GM23248 (cell line): ENCODE measurements around the gene PARD3B. TPM values are rescaled to one million over a fixed set of nuclear protein-coding genes. Genes with fewer than 3 reads are reported as not detected.

ENCODE experiments used
- DNase-seq: peaks from one replicate; pipeline ENCODE4 v3.0.0-alpha.2; 2015
- H2AFZ ChIP-seq: fragments of 200-600 bp; sonication (generic); 2 replicates; pipeline ENCODE4 v1.6.1; 2016; ENCODE audit warnings: antibody characterized with exemption
- H3F3A ChIP-seq: fragments of 200-600 bp; sonication (generic); 2 replicates; pipeline ENCODE4 v1.6.1; 2016; ENCODE audit warnings: mild to moderate bottlenecking, antibody characterized with exemption, mixed run types; ENCODE audit not compliant: insufficient read depth
- H3K27ac ChIP-seq: fragments of 200-600 bp; sonication (generic); 2 replicates; pipeline ENCODE4 v1.5.1; 2016; ENCODE audit warnings: mild to moderate bottlenecking
- H3K27me3 ChIP-seq: fragments of 200-600 bp; sonication (generic); replicated peaks from 2 replicates; pipeline ENCODE4 v1.6.1; 2016; ENCODE audit warnings: mild to moderate bottlenecking; ENCODE audit not compliant: insufficient read depth
- H3K36me3 ChIP-seq: fragments of 200-600 bp; sonication (generic); 2 replicates; pipeline ENCODE4 v1.6.1; 2016; ENCODE audit warnings: low read depth, mild to moderate bottlenecking
- H3K4me1 ChIP-seq: fragments of 200-600 bp; sonication (generic); 2 replicates; pipeline ENCODE4 v1.6.1; 2016; ENCODE audit warnings: mild to moderate bottlenecking; ENCODE audit not compliant: insufficient read depth
- H3K4me2 ChIP-seq: fragments of 200-600 bp; sonication (generic); one replicate; pipeline ENCODE4 v1.6.1; 2016; ENCODE audit warnings: mild to moderate bottlenecking; ENCODE audit not compliant: unreplicated experiment
- H3K4me3 ChIP-seq: fragments of 200-600 bp; sonication (generic); 2 replicates; pipeline ENCODE4 v1.5.1; 2016; ENCODE audit warnings: mild to moderate bottlenecking
- H3K79me2 ChIP-seq: fragments of 200-600 bp; sonication (generic); 2 replicates; pipeline ENCODE4 v1.6.1; 2016; ENCODE audit warnings: mild to moderate bottlenecking; ENCODE audit not compliant: insufficient read depth
- H3K9ac ChIP-seq: fragments of 200-600 bp; sonication (generic); 2 replicates; pipeline ENCODE4 v1.6.1; 2016; ENCODE audit warnings: mild to moderate bottlenecking
- H3K9me2 ChIP-seq: fragments of 200-600 bp; sonication (generic); 2 replicates; pipeline ENCODE4 v1.6.1; 2016; ENCODE audit warnings: mixed run types, mild to moderate bottlenecking, moderate library complexity; ENCODE audit not compliant: insufficient read depth
- H3K9me3 ChIP-seq: fragments of 200-600 bp; sonication (generic); one replicate; pipeline ENCODE4 v1.6.1; 2017; ENCODE audit warnings: low read depth
- H4K20me1 ChIP-seq: fragments of 200-600 bp; sonication (generic); 2 replicates; pipeline ENCODE4 v1.6.0; 2016; ENCODE audit not compliant: insufficient read depth
- EZH2 ChIP-seq: fragments of 200-600 bp; sonication (generic); IDR thresholded peaks from 2 replicates; pipeline ENCODE4 v1.6.1; 2018; ENCODE audit warnings: antibody characterized with exemption, mild to moderate bottlenecking; ENCODE audit not compliant: insufficient read depth, poor library complexity, severe bottlenecking
- EZH2phosphoT487 ChIP-seq: fragments of 200-600 bp; sonication (generic); IDR thresholded peaks from 2 replicates; pipeline ENCODE4 v1.6.1; 2018; ENCODE audit warnings: antibody characterized with exemption, moderate library complexity, mild to moderate bottlenecking, low read depth; ENCODE audit not compliant: insufficient read depth
- WGBS, 2 experiments: methylation state at CpG; one replicate each; pipeline ENCODE4 v1.1.6; 2015 to 2017; ENCODE audit warnings: low lambda C conversion rate in 2 of 2, low coverage in 1 of 2; ENCODE audit errors: missing lambda C conversion rate in 2 of 2; 5-methylcytosine and 5-hydroxymethylcytosine counted together
- in situ Hi-C: fragments of 300-500 bp; cut with MboI; formaldehyde crosslinking; loops from 2 replicates; pipeline ENCODE4 v1.15.0; 2020
- polyA plus RNA-seq: library from polyadenylated mRNA; unstranded; fragments of >200 nt; fragmentation: Nextera tagmentation; extraction: Ambion mirVana; gene quantifications from 2 replicates; pipeline ENCODE4 v1.2.1, GENCODE V29; 2016
- total RNA-seq: library from RNA; depleted of rRNA; stranded (reverse); fragments of >200 nt; shearing (Covaris generic); gene quantifications from 2 replicates; pipeline ENCODE4 v1.2.3, GENCODE V29; 2014

Gene PARD3B
- total and polyA plus RNA-seq, 2 experiments from 2014 or later: 2.5 to 6.9 TPM

DNA sequence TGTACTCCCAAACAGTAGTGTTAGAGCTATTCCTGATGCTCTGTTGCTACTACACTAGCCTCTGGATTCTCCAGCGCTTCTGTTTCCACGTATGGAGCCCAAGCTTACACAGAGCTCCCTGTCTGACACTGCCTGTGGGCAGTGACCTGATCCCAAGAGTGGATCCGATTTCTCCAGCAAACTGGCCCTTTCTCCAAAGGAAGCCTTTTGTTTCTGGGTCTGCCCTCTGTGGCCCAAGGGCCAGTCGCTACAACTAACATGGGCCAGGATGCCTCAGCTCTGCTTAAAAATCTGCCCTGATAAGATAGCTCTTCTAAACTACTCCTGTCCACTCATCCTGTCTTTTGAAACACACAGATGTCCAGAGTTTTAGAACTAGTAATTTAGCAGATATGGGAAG, 964.4 kb downstream of the PARD3B start:
- no peaks in the 10 kb centered on the region for H3K9me2 ChIP-seq
- DNase-seq: no peak
- no peaks in the 10 kb centered on the region for H3K36me3 ChIP-seq
- no peak overlapping the region for H3K4me3 ChIP-seq
- TF ChIP-seq EZH2phosphoT487 (no peak), EZH2 (no peak)
- H3K27ac ChIP-seq: no peak overlapping the region
- H2AFZ ChIP-seq: no peak overlapping the region
- H3F3A ChIP-seq: no peaks in the 10 kb centered on the region
- H3K4me1 ChIP-seq: no peaks in the 10 kb centered on the region
- no peaks in the 10 kb centered on the region for H3K9me3 ChIP-seq
- H3K9ac ChIP-seq: no peak overlapping the region
- H4K20me1 ChIP-seq: no peaks in the 10 kb centered on the region
- in situ Hi-C loops: no loop called here
- H3K27me3 ChIP-seq: no peaks in the 10 kb centered on the region
- 92 to 97% methylated on average over 4 of the region's 4 CpGs for WGBS, 2 experiments
- H3K4me2 ChIP-seq: no peak overlapping the region
- H3K79me2 ChIP-seq: no peaks in the 10 kb centered on the region

DNA sequence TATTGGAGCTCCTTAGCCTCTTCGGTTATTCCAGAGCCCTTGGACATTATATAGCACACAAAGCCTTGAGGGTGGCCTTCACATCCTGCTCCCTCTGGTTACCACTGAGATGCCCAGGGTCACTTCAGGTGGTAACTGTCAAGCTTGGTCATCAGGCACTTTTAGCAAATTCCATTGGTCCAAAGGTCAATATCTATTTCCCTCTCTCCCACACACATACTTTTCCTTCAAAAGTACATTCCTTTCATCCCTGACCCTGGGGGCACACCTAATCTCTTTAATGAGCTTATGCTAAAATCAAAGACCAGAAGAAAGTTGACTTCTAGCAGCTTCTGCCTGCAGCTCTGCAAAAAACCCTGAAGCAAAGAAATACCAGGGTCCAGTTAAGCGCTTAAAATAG, 965.1 kb downstream of the PARD3B start:
- no peaks in the 10 kb centered on the region for H3K4me1 ChIP-seq
- H3K9me3 ChIP-seq: no peaks in the 10 kb centered on the region
- no peaks in the 10 kb centered on the region for H4K20me1 ChIP-seq
- no peaks in the 10 kb centered on the region for H3K79me2 ChIP-seq
- no peak overlapping the region for H2AFZ ChIP-seq
- TF ChIP-seq EZH2phosphoT487 (no peak), EZH2 (no peak)
- no peak overlapping the region for H3K4me3 ChIP-seq
- no peaks in the 10 kb centered on the region for H3K36me3 ChIP-seq
- no peak for DNase-seq
- H3K9me2 ChIP-seq: no peaks in the 10 kb centered on the region
- H3F3A ChIP-seq: no peaks in the 10 kb centered on the region
- H3K27me3 ChIP-seq: no peaks in the 10 kb centered on the region
- in situ Hi-C loops: no loop called here
- no peak overlapping the region for H3K27ac ChIP-seq
- 92 to 93% methylated on average over 2 of the region's 2 CpGs for WGBS, 2 experiments
- no peak overlapping the region for H3K9ac ChIP-seq
- H3K4me2 ChIP-seq: no peak overlapping the region

DNA sequence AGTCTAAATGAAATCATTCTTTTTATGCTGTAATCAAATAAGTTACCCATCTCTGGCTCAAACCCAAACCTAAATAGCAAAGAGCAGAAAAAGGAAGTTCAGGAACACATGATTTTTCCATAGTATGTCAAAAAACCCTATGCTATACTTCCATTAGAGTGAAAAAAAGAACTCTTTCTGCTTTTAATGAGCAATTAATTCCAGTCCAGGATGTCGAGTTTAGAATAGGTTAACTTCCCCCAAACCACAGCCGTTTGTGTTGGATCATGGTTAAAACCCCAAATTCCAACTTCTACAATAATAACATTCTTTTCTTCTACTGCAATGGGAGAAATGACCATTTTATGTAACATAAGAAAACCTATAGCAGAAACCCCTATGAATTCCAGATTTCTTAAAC, 965.9 kb downstream of the PARD3B start:
- no peak for TF ChIP-seq EZH2
- no peak for TF ChIP-seq EZH2phosphoT487
- H3K27me3 ChIP-seq: no peaks in the 10 kb centered on the region
- in situ Hi-C loops: no loop called here
- no peaks in the 10 kb centered on the region for H3K9me2 ChIP-seq
- H3K36me3 ChIP-seq: no peaks in the 10 kb centered on the region
- H3K4me3 ChIP-seq: no peak overlapping the region
- H3K9me3 ChIP-seq: no peaks in the 10 kb centered on the region
- WGBS, 2 experiments: 33 to 36% methylated on average over 2 of the region's 2 CpGs
- no peak overlapping the region for H3K27ac ChIP-seq
- peak; percentile 10 for DNase-seq
- 0 out of 2 replicates have a peak overlapping the region, but pooled peaks have one; percentile 53 for H2AFZ ChIP-seq
- no peaks in the 10 kb centered on the region for H4K20me1 ChIP-seq
- H3K4me1 ChIP-seq: no peaks in the 10 kb centered on the region
- no peaks in the 10 kb centered on the region for H3F3A ChIP-seq
- no peak overlapping the region for H3K9ac ChIP-seq
- H3K4me2 ChIP-seq: peak overlapping the region; percentile 8
- no peaks in the 10 kb centered on the region for H3K79me2 ChIP-seq

DNA sequence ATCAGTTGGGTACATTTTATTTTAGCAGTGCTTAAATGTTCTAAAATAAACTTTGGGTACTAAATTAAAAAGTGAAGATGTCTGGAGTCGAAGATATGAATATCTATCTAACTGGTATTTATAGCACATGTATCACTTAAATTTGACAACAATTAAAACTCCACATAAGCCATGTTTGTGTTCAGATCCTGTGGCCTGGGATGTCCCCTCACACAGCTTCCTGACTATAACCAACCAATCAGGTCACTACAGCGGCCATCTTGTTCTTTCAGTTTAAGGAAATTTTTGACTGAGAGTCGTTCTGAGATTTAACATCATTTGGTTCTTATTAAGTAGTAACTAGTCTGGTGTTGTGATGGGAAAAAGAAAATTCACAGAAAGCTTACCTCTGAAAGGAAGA, 966.4 kb downstream of the PARD3B start:
- WGBS, 2 experiments: 66 to 73% methylated on average over 3 of the region's 3 CpGs
- no peak overlapping the region for H3K4me3 ChIP-seq
- TF ChIP-seq EZH2: no peak
- no peak for DNase-seq
- no peaks in the 10 kb centered on the region for H3F3A ChIP-seq
- no peaks in the 10 kb centered on the region for H3K9me2 ChIP-seq
- H3K4me2 ChIP-seq: peak overlapping the region; percentile 8
- in situ Hi-C loops: no loop called here
- no peaks in the 10 kb centered on the region for H3K36me3 ChIP-seq
- H3K4me1 ChIP-seq: no peaks in the 10 kb centered on the region
- no peak overlapping the region for H3K27ac ChIP-seq
- H3K27me3 ChIP-seq: no peaks in the 10 kb centered on the region
- no peaks in the 10 kb centered on the region for H4K20me1 ChIP-seq
- no peaks in the 10 kb centered on the region for H3K9me3 ChIP-seq
- H3K79me2 ChIP-seq: no peaks in the 10 kb centered on the region
- H3K9ac ChIP-seq: no peak overlapping the region
- H2AFZ ChIP-seq: peak overlapping the region; percentile 53

DNA sequence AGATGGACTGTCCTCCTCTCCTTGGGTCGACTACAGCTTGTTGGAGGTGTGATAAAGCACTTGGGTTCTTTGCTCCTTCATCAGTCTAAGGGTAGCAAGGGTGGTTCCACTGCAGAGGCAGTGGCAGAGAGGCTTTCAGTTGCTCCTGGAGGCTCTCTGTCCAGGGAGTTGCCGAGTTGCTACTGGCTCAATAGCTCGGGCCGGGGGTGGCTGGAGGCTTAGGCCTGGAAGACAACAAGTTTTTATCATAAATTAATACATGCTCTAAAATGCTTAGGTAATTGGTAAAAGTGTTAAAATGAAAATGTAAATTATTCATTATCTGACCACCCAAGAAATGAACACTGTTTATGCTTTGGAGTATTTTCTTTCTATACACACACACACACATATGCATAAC, 975.0 kb downstream of the PARD3B start:
- no peaks in the 10 kb centered on the region for H3F3A ChIP-seq
- no peaks in the 10 kb centered on the region for H3K4me1 ChIP-seq
- H4K20me1 ChIP-seq: no peaks in the 10 kb centered on the region
- H3K79me2 ChIP-seq: no peaks in the 10 kb centered on the region
- 84 to 90% methylated on average over 4 of the region's 4 CpGs for WGBS, 2 experiments
- H3K9me3 ChIP-seq: no peaks in the 10 kb centered on the region
- H3K9ac ChIP-seq: no peak overlapping the region
- no peak for TF ChIP-seq EZH2phosphoT487
- no peak for TF ChIP-seq EZH2
- no peak overlapping the region for H3K4me2 ChIP-seq
- DNase-seq: no peak
- no peak overlapping the region for H3K27ac ChIP-seq
- no peaks in the 10 kb centered on the region for H3K36me3 ChIP-seq
- H3K4me3 ChIP-seq: no peak overlapping the region
- H2AFZ ChIP-seq: no peak overlapping the region
- no peaks in the 10 kb centered on the region for H3K27me3 ChIP-seq
- in situ Hi-C loops: no loop called here
- no peaks in the 10 kb centered on the region for H3K9me2 ChIP-seq
